HCT116 (cell line): ENCODE measurements around the gene REEP3. TPM values are rescaled to one million over a fixed set of nuclear protein-coding genes. Genes with fewer than 3 reads are reported as not detected.

Experiments
- ATAC-seq: fragments of 200-7000 bp; cut with Tn5 transposase; 2 replicates; pipeline ENCODE4 v1.9.1; 2020; ENCODE audit warnings: mild to moderate bottlenecking, moderate library complexity
- BruUV-seq: library from RNA; stranded (reverse); fragments of 400-500 nt; replicated peaks from 2 replicates; lab custom pipeline; 2021; lab: Mats Ljungman, UMichigan
- CTCF ChIA-PET: fragments of 300-600 bp; sonication (Branson Sonifier 250); formaldehyde crosslinking; loops from one replicate; lab custom pipeline; 2021; ENCODE audit warnings: antibody characterized with exemption; lab: Charles Lee
- POLR2A ChIA-PET: fragments of 300-600, 350-600 bp; sonication (Branson Sonifier 250); formaldehyde crosslinking; loops from one replicate; lab custom pipeline; 2021; ENCODE audit warnings: antibody characterized with exemption; lab: Charles Lee
- RAD21 ChIA-PET, 2 experiments: fragments of 300-600 bp; sonication (Branson Sonifier 250); formaldehyde crosslinking; loops; one replicate each; lab custom pipeline; 2023; ENCODE audit warnings: low total read pairs in 2 of 2; ENCODE audit not compliant: uncharacterized antibody in 2 of 2, unreplicated experiment in 2 of 2, low non-redundant PET in 1 of 2; lab: Charles Lee
- DNase-seq: peaks from one replicate; pipeline ENCODE4 v3.0.0-alpha.2; 2010; ENCODE audit warnings: low read depth, low spot score
- H2AFZ ChIP-seq: fragments of 200-600 bp; shearing (Covaris generic), sonication (generic); 2 replicates; pipeline ENCODE4 v1.6.1; 2017; ENCODE audit warnings: low read depth, mixed run types, mixed read lengths, antibody characterized with exemption, low read length; ENCODE audit not compliant: poor library complexity, severe bottlenecking
- H3K27ac ChIP-seq: 2 replicates; pipeline ENCODE4 v1.5.1; 2012; ENCODE audit warnings: low read depth, low read length
- H3K27me3 ChIP-seq: fragments of 200-600 bp; sonication (generic); 2 replicates; pipeline ENCODE4 v1.6.1; 2016; ENCODE audit warnings: mixed run types, low read length, mixed read lengths; ENCODE audit not compliant: insufficient read depth
- H3K36me3 ChIP-seq, 2 experiments: fragments of 200-500 bp in 1 of 2; fragments of 200-600 bp in 1 of 2; sonication (Bioruptor generic) in 1 of 2; sonication (generic) in 1 of 2; 2 replicates each; pipeline versions ENCODE4 v1.5.1 to v1.6.1; 2014 to 2016; ENCODE audit warnings: low read length in 2 of 2, inconsistent platforms in 1 of 2, mixed read lengths in 1 of 2, mixed run types in 1 of 2; ENCODE audit not compliant: insufficient read depth in 2 of 2, control insufficient read depth in 1 of 2
- H3K4me1 ChIP-seq, 2 experiments: fragments of 200-600 bp in 1 of 2; sonication (generic) in 1 of 2; 2 replicates each; pipeline versions ENCODE4 v1.5.1 to v1.6.1; 2012 to 2017; ENCODE audit warnings: low read length in 2 of 2, inconsistent platforms in 1 of 2, mild to moderate bottlenecking in 1 of 2, mixed read lengths in 1 of 2, mixed run types in 1 of 2, moderate library complexity in 1 of 2; ENCODE audit not compliant: insufficient read depth in 2 of 2, control insufficient read depth in 1 of 2
- H3K4me2 ChIP-seq: fragments of 200-600 bp; sonication (generic); 2 replicates; pipeline ENCODE4 v1.6.1; 2017; ENCODE audit warnings: mixed run types, low read length, mixed read lengths
- H3K4me3 ChIP-seq, 2 experiments: fragments of 200-600 bp in 1 of 2; sonication (generic) in 1 of 2; replicated peaks in 1 of 2; 2 replicates each; pipeline ENCODE4 v1.5.1; 2011 to 2016; ENCODE audit warnings: low read length in 2 of 2, control low read depth in 1 of 2, low read depth in 1 of 2, mild to moderate bottlenecking in 1 of 2, mixed read lengths in 1 of 2, mixed run types in 1 of 2
- H3K79me2 ChIP-seq: fragments of 200-600 bp; sonication (generic); 2 replicates; pipeline ENCODE4 v1.6.1; 2017; ENCODE audit warnings: mild to moderate bottlenecking, mixed run types, low read length, moderate library complexity, mixed read lengths; ENCODE audit not compliant: insufficient read depth
- H3K9ac ChIP-seq: fragments of 200-600 bp; sonication (generic); 2 replicates; pipeline ENCODE4 v1.6.1; 2016; ENCODE audit warnings: low read length, mixed read lengths
- H3K9me2 ChIP-seq: fragments of 200-600 bp; sonication (generic), shearing (Covaris generic); 2 replicates; pipeline ENCODE4 v1.6.1; 2017; ENCODE audit warnings: mixed run types, mild to moderate bottlenecking, moderate library complexity; ENCODE audit not compliant: insufficient read depth
- H3K9me3 ChIP-seq, 2 experiments: fragments of 200-500 bp in 1 of 2; fragments of 200-600 bp in 1 of 2; sonication (Bioruptor generic) in 1 of 2; sonication (generic) in 1 of 2; 2 replicates each; pipeline ENCODE4 v1.6.1; 2014 to 2017; ENCODE audit warnings: low read length in 2 of 2, mixed read lengths in 2 of 2, inconsistent platforms in 1 of 2, low read depth in 1 of 2, mild to moderate bottlenecking in 1 of 2, mixed run types in 1 of 2, moderate library complexity in 1 of 2; ENCODE audit not compliant: control insufficient read depth in 1 of 2, insufficient read depth in 1 of 2
- H4K20me1 ChIP-seq: fragments of 200-600 bp; sonication (generic), shearing (Covaris generic); 2 replicates; pipeline ENCODE4 v1.6.1; 2017; ENCODE audit warnings: mixed run types, mild to moderate bottlenecking, moderate library complexity; ENCODE audit not compliant: insufficient read depth
- CBX3 ChIP-seq: IDR thresholded peaks from 2 replicates; pipeline ENCODE4 v1.6.1; 2012; ENCODE audit warnings: low read depth
- CEBPB ChIP-seq: IDR thresholded peaks from 2 replicates; pipeline ENCODE4 v1.6.1; 2012; ENCODE audit warnings: low read depth
- EGR1 ChIP-seq: IDR thresholded peaks from 2 replicates; pipeline ENCODE4 v1.6.1; 2012; ENCODE audit warnings: low read depth
- ELF1 ChIP-seq: IDR thresholded peaks from 2 replicates; pipeline ENCODE4 v1.6.1; 2012; ENCODE audit warnings: low read depth, borderline replicate concordance
- EZH2phosphoT487 ChIP-seq: fragments of 200-600 bp; IDR thresholded peaks from 2 replicates; pipeline ENCODE4 v1.6.1; 2018; ENCODE audit warnings: antibody characterized with exemption, borderline replicate concordance
- JUND ChIP-seq: IDR thresholded peaks from 2 replicates; pipeline ENCODE4 v1.6.1; 2012
- POLR2A ChIP-seq: IDR thresholded peaks from 2 replicates; pipeline ENCODE4 v1.7.0; 2011; ENCODE audit warnings: borderline replicate concordance; ENCODE audit not compliant: insufficient read depth, insufficient read length; ENCODE audit errors: extremely low read depth
- POLR2AphosphoS5 ChIP-seq: IDR thresholded peaks from 2 replicates; pipeline ENCODE4 v1.6.1; 2011; ENCODE audit warnings: mild to moderate bottlenecking, low read depth, low read length, moderate library complexity
- RAD21 ChIP-seq: IDR thresholded peaks from 2 replicates; pipeline ENCODE4 v1.6.1; 2012; ENCODE audit warnings: low read depth, mild to moderate bottlenecking
- SIN3A ChIP-seq: IDR thresholded peaks from 2 replicates; pipeline ENCODE4 v1.6.1; 2012; ENCODE audit warnings: low read depth
- SP1 ChIP-seq: IDR thresholded peaks from 2 replicates; pipeline ENCODE4 v1.6.1; 2012; ENCODE audit warnings: low read depth
- SRF ChIP-seq: IDR thresholded peaks from 2 replicates; pipeline ENCODE4 v1.6.1; 2012; ENCODE audit warnings: low read depth
- YY1 ChIP-seq: IDR thresholded peaks from 2 replicates; pipeline ENCODE4 v1.6.1; 2011; ENCODE audit warnings: low read length, low read depth, moderate library complexity, mild to moderate bottlenecking; ENCODE audit not compliant: insufficient replicate concordance; ENCODE audit errors: extremely low read depth
- ZFX ChIP-seq: fragments of 450-650 bp; IDR thresholded peaks from 2 replicates; pipeline ENCODE4 v1.6.1; 2017
- ZNF274 ChIP-seq: fragments of 200-500 bp; sonication (Bioruptor generic); IDR thresholded peaks from 2 replicates; pipeline ENCODE4 v1.6.1; 2014; ENCODE audit warnings: mild to moderate bottlenecking, low read depth, low read length, inconsistent platforms
- intact Hi-C: fragments of 100-400 bp; cut with micrococcal nuclease; formaldehyde crosslinking; loops from 2 replicates; pipeline ENCODE4 v1.10.0; 2022
- total RNA-seq: library from RNA; stranded (reverse); gene quantifications from one replicate; pipeline ENCODE4 v1.2.1, GENCODE V29; 2021; ENCODE audit not compliant: unreplicated experiment
- TF ChIP-seq, protein P1 (sequence below), 3 experiments: fragments of 200-600 bp in 1 of 3; sonication (generic) in 1 of 3; IDR thresholded peaks in 2 of 3; conservative IDR thresholded peaks in 1 of 3; 2 replicates each; pipeline ENCODE4 v1.5.1; 2012 to 2017; ENCODE audit warnings: low read depth in 2 of 3, low read length in 2 of 3, antibody characterized with exemption in 1 of 3, borderline replicate concordance in 1 of 3, control low read depth in 1 of 3, mild to moderate bottlenecking in 1 of 3, mixed read lengths in 1 of 3, mixed run types in 1 of 3, moderate library complexity in 1 of 3; ENCODE audit not compliant: insufficient read depth in 1 of 3
- TF ChIP-seq, protein P2 (sequence below): IDR thresholded peaks from 2 replicates; pipeline ENCODE4 v1.6.1; 2012
- TF ChIP-seq, protein P3 (sequence below): IDR thresholded peaks from 2 replicates; pipeline ENCODE4 v1.6.1; 2012
- TF ChIP-seq, protein P4 (sequence below): IDR thresholded peaks from 2 replicates; pipeline ENCODE4 v1.6.1; 2011; ENCODE audit warnings: mild to moderate bottlenecking, low read length, moderate library complexity; ENCODE audit not compliant: insufficient replicate concordance; ENCODE audit errors: extremely low read depth

The REEP3 gene
- total RNA-seq, 1 experiment from 2014 or later: 41.3 TPM

DNA sequence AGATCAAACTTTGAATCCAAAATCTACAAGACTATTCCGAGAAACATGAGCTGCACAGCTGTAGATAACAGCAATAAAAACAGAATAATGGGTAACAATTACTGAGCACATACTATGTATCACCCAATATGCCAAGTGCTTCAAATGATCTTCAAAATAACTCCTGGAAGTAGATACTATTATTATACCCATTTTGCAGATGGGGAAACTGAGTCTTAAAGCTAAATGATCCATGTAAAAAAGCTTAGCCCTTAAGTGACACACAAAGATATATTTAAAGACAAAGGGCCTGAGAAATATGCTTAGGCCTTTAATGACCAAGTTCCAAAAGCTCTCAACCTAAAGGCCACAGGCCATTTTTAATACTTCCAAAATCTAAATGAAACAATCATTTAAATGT, 18.4 kb upstream of the REEP3 start:
- intact Hi-C loops: no loop called here
- no peaks in the 10 kb centered on the region for H3K9me2 ChIP-seq
- H3K27ac ChIP-seq: no peak overlapping the region
- no peak for DNase-seq
- H3K27me3 ChIP-seq: no peaks in the 10 kb centered on the region
- H3K9ac ChIP-seq: no peak overlapping the region
- H4K20me1 ChIP-seq: no peaks in the 10 kb centered on the region
- no peak overlapping the region for H3K4me3 ChIP-seq
- no peaks in the 10 kb centered on the region for H3K36me3 ChIP-seq
- ChIA-PET RAD21 (no interaction called here), POLR2A (no interaction called here), CTCF (interaction anchor here (0.7 kb wide), 1 partner anchor 121 kb away, joined by 3 read pairs; no protein-coding TSS in a partner anchor)
- no peaks in the 10 kb centered on the region for H3K9me3 ChIP-seq
- no peak overlapping the region for H3K4me2 ChIP-seq
- peaks cover 81% of the 10 kb centered on the region for H3K79me2 ChIP-seq
- no TSS peak for BruUV-seq
- no peak for ATAC-seq
- TF ChIP-seq, protein P1, sequence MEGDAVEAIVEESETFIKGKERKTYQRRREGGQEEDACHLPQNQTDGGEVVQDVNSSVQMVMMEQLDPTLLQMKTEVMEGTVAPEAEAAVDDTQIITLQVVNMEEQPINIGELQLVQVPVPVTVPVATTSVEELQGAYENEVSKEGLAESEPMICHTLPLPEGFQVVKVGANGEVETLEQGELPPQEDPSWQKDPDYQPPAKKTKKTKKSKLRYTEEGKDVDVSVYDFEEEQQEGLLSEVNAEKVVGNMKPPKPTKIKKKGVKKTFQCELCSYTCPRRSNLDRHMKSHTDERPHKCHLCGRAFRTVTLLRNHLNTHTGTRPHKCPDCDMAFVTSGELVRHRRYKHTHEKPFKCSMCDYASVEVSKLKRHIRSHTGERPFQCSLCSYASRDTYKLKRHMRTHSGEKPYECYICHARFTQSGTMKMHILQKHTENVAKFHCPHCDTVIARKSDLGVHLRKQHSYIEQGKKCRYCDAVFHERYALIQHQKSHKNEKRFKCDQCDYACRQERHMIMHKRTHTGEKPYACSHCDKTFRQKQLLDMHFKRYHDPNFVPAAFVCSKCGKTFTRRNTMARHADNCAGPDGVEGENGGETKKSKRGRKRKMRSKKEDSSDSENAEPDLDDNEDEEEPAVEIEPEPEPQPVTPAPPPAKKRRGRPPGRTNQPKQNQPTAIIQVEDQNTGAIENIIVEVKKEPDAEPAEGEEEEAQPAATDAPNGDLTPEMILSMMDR (IDR thresholded peaks at IDR 0.05 in 2 of 3, conservative IDR thresholded peaks at IDR 0.05 in 1 of 3; ENCODE audit: borderline replicate concordance in 1 of 3, insufficient read depth in 1 of 3, low read depth in 2 of 3, low read length in 2 of 3): no peak
- TF ChIP-seq, protein P2, sequence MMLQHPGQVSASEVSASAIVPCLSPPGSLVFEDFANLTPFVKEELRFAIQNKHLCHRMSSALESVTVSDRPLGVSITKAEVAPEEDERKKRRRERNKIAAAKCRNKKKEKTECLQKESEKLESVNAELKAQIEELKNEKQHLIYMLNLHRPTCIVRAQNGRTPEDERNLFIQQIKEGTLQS: no peak
- TF ChIP-seq SP1 (no peak), EZH2phosphoT487 (no peak), YY1 (no peak), JUND (no peak), POLR2AphosphoS5 (no peak), RAD21 (no peak), POLR2A (no peak), SIN3A (no peak), ZNF274 (no peak), ZFX (no peak), CBX3 (no peak), SRF (no peak), EGR1 (no peak), CEBPB (no peak), ELF1 (no peak)
- TF ChIP-seq, protein P3, sequence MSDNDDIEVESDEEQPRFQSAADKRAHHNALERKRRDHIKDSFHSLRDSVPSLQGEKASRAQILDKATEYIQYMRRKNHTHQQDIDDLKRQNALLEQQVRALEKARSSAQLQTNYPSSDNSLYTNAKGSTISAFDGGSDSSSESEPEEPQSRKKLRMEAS: no peak
- TF ChIP-seq, protein P4, sequence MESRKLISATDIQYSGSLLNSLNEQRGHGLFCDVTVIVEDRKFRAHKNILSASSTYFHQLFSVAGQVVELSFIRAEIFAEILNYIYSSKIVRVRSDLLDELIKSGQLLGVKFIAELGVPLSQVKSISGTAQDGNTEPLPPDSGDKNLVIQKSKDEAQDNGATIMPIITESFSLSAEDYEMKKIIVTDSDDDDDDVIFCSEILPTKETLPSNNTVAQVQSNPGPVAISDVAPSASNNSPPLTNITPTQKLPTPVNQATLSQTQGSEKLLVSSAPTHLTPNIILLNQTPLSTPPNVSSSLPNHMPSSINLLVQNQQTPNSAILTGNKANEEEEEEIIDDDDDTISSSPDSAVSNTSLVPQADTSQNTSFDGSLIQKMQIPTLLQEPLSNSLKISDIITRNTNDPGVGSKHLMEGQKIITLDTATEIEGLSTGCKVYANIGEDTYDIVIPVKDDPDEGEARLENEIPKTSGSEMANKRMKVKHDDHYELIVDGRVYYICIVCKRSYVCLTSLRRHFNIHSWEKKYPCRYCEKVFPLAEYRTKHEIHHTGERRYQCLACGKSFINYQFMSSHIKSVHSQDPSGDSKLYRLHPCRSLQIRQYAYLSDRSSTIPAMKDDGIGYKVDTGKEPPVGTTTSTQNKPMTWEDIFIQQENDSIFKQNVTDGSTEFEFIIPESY: no peak
- H3K4me1 ChIP-seq: peaks cover 12% of the 10 kb centered on the region in 2 experiments
- H2AFZ ChIP-seq: no peak overlapping the region
